NCI-H128 (cell line): Measurements from ENCODE around the gene EDNRB.

ENCODE experiments used
- DNase-seq: peaks from one replicate; lab custom pipeline; 2025; ENCODE audit not compliant: unreplicated experiment; lab: John Stamatoyannopoulos, UW

The EDNRB gene

GRCh38 chr13:77846173-77846572, 72.5 kb downstream of the EDNRB start:
- DNase-seq: no peak
